Measurements from ENCODE around the gene EPS8L3. TPM values are rescaled to one million over a fixed set of nuclear protein-coding genes. Genes with fewer than 3 reads are reported as not detected.
A peak's percentile ranks its signal among the peaks of the same experiment; 100 is the strongest.
"Not testable (repeated sequence)": the region's sequence is repeated elsewhere in the genome, so short reads cannot be mapped to it uniquely, and the experiment has no call there.

EPS8L3 gene
- total RNA-seq, 4 donors from 2014 or later = not detected

GRCh38 chr1:109749221-109749620 is 14.5 kb downstream of the EPS8L3 start:
- no peaks in the 10 kb centered on the region for H3K27me3 ChIP-seq
- TF ChIP-seq POLR2A (IDR thresholded peaks at IDR 0.05) (no peak), CTCF (IDR thresholded peaks at IDR 0.05) (no peak)
- no peaks in the 10 kb centered on the region for H3K36me3 ChIP-seq
- DNase-seq = no peak
- H3K4me1 ChIP-seq = no peaks in the 10 kb centered on the region
- intact Hi-C loops (cut with DNase I) = no loop called here
- H3K27ac ChIP-seq = no peak overlapping the region
- no peaks in the 10 kb centered on the region for H3K9me3 ChIP-seq
- no peak overlapping the region for H3K4me3 ChIP-seq (replicated peaks in 1 of 3)

DNA sequence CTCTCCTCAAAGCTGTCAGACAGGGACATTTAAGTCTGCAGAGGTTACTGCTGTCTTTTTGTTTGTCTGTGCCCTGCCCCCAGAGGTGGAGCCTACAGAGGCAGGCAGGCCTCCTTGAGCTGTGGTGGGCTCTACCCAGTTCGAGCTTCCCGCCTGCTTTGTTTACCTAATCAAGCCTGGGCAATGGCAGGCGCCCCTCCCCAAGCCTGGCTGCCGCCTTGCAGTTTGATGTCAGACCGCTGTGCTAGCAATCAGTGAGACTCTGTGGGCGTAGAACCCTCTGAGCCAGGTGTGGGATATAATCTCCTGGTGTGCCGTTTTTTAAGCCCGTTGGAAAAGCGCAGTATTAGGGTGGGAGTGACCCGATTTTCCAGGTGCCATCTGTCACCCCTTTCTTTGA is 15.4 kb downstream of the EPS8L3 start:
- H3K36me3 ChIP-seq; DNase-seq; H3K4me1 ChIP-seq; H3K27ac ChIP-seq; H3K9me3 ChIP-seq; H3K27me3 ChIP-seq; intact Hi-C loops (cut with DNase I); H3K4me3 ChIP-seq (replicated peaks in 1 of 3): not testable (repeated sequence)
- WGBS, 2 donors = 92 to 94% methylated on average over 6 to 10 of the region's 10 CpGs

- Histone ChIP-seq H3K27me3 (no peaks in the 10 kb centered on the region), H3K4me1 (peaks cover 6 to 9% of the 10 kb centered on the region in 2 donors), H3K4me3 (replicated peaks in 1 of 3) (peak within 1 kb of the TSS; percentile 23 to 85 (median 60)), H3K27ac (peak within 1 kb of the TSS; percentile 39 to 74 (median 56)), H3K36me3 (peaks cover 0 to 11% of the 10 kb centered on the region in 2 donors), H3K9me3 (no peaks in the 10 kb centered on the region)
- WGBS, 2 donors = 4 to 20% methylated on average over 9 to 10 of the region's 10 CpGs
- no peak for DNase-seq
- no peak for TF ChIP-seq POLR2A (IDR thresholded peaks at IDR 0.05)
- TF ChIP-seq CTCF (IDR thresholded peaks at IDR 0.05) = no peak
- intact Hi-C loops (cut with DNase I) = no loop called here
Observed at GRCh38 chr1:109740615-109741373, 22.9 kb downstream of the EPS8L3 start, which contains the start of gene GSTM3. Gene GSTM3 (minus strand): TSS chr1:109741038. CDS start chr1:109740287, 751 bp downstream.

DNA sequence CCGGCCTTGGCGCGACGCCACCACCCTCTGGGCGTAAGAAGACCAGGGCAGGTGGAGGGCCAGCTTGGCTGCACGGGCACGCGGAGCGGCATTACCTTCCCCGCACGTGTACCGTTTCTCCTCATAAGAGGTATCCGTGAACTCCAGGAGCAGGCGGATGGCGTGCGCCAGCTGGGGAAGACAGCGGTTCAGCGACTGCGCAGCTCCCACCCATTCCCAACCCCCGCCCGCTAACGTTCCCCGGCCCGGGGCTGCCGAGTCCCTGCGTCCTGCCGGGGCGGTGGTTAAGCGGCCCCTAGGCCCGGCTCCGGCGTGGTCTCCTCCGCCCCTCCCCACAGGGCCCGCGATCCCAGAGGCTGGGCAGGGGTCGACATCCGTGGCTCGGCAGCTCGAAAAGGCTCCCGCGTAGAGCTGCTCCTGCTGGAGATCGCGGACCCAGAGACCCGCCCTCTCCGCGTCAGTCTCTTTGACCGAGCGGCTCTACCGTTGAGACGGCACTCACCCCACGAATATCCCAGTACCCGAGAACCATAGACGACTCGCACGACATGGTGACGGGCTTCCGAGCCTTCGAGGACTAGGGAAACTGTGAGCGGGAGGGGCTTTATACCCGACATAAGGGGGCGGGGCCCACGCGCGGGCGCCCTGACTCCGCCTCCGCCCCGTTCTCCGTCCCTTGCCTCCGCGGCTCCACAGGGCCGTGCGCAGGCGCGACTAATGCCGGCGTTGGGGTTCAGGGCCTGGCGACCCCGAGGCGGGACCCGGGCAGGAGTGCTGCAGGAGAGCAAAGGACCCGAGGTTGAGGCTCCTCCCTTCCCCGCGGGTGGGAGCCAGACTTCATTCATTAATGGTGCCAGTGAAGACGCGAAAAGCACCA is 23.7 kb downstream of the EPS8L3 start:
- Histone ChIP-seq H3K27me3 (no peaks in the 10 kb centered on the region), H3K4me1 (peaks cover 6 to 9% of the 10 kb centered on the region in 2 donors), H3K4me3 (replicated peaks in 1 of 3) (peak overlapping the region; percentile 23 to 85 (median 60)), H3K36me3 (peaks cover 0 to 11% of the 10 kb centered on the region in 2 donors), H3K9me3 (no peaks in the 10 kb centered on the region), H3K27ac (peak overlapping the region; percentile 39 to 74 (median 56))
- WGBS, 2 donors = 5 to 9% methylated on average over 12 to 34 of the region's 86 CpGs
- no peak for TF ChIP-seq CTCF (IDR thresholded peaks at IDR 0.05)
- TF ChIP-seq POLR2A (IDR thresholded peaks at IDR 0.05) = peak in 1 of 2 donors; percentile 88
- intact Hi-C loops (cut with DNase I) = no loop called here
- peak; percentile 75 to 76 for DNase-seq

DNA sequence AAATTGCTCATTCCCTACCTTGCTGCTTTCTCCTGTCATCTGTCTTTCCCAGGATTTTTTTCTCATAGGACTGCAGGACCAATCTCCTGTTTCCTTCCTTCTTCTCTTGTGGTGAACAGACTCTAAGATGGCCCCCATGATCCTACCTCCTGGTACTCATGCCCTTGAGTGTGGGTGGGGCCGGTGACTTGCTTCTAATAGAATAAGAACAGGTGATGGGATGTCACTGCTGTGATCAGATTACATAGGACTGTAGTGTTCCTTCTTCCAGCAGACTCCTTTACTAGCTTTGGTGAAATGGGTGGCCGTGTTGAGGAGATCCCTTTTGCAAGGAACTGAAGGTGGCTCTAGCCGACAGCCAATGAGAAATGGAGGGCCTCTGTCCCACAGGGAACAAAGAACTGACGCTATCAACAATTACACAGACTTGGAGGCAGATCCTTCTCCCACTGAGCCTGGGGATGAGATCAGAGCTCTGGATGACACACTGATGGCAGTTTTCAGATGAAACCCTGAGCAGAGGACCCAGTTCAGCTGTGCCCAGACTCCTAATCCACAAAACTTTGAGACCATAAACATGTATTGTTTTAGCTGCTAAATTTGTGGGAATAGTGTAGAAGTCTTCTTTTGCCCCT is 30.4 kb downstream of the EPS8L3 start:
- peaks cover 0 to 4% of the 10 kb centered on the region in 2 donors for H3K4me1 ChIP-seq
- WGBS, 2 donors = 91 to 93% methylated on average over 4 of the region's 4 CpGs
- H3K27me3 ChIP-seq = no peaks in the 10 kb centered on the region
- intact Hi-C loops (cut with DNase I) = no loop called here
- H3K27ac ChIP-seq = no peak overlapping the region
- DNase-seq = no peak
- peaks cover 0 to 11% of the 10 kb centered on the region in 2 donors for H3K36me3 ChIP-seq
- TF ChIP-seq POLR2A (IDR thresholded peaks at IDR 0.05) = no peak
- no peak for TF ChIP-seq CTCF (IDR thresholded peaks at IDR 0.05)
- H3K4me3 ChIP-seq (replicated peaks in 1 of 3) = no peak overlapping the region
- no peaks in the 10 kb centered on the region for H3K9me3 ChIP-seq
